SK-N-MC (cell line): ENCODE results near the gene GLUD1.
"Not testable (repeated sequence)": the region's sequence is repeated elsewhere in the genome, so short reads cannot be mapped to it uniquely, and the experiment has no call there.

Source experiments
- EZH2 ChIP-seq: fragments of 200-600 bp; sonication (generic); IDR thresholded peaks from one replicate; pipeline ENCODE4 v1.6.1; 2017; ENCODE audit warnings: antibody characterized with exemption
- POLR2AphosphoS5 ChIP-seq: IDR thresholded peaks from 2 replicates; pipeline ENCODE4 v1.6.1; 2012; ENCODE audit warnings: mild to moderate bottlenecking, low read depth, low read length, borderline replicate concordance

- TF ChIP-seq POLR2AphosphoS5, EZH2: not testable (repeated sequence)
These were observed 75.6 kb downstream of the GLUD1 start for GRCh38 chr10:87019066-87019465.
